ENCODE measurements around the gene C4orf50.

Gene C4orf50

DNA sequence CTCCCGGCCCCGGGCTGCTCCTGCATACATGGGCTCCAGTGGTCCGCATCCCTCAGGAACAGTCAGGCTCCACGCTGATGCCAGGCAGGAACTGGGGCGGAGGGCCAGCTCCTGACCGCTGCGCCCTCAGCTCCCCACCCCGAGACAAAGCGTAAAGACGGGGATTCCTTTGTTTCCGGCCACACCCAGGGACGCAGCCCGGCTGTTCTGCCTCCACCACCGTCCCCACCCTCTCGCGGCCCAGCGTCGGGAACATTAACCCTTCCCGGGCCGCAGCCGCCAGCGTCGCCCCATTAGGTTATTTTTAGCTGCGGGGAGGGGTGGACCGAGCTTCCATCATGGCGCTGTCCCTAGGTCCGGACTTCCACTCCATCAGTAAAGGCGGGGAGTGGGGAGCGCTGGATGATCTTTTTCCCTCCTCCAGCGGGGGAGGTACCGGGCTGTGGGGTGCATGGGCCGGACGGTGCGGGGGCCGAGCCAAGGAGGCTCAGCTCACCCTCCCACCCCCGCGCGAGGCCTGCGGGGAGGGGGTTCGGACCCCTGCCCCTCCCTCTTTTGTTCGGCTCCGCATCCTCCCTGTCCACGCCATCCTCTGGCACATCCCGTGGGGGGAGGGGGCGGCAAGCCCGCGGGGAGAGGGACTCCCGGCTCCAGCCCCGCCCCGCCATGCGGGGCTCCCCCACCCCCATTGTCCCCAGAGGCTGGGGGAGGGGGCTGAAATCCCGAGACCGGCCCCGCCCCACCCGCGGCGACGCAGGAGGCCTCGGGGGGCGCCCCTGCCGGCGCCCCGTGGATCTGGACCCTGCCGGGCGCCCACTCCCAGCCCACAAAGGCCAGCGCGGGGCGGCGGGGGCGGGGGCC, 130.6 kb downstream of the C4orf50 start:
- no peaks in the 10 kb centered on the region for H3K36me3 ChIP-seq (replicated peaks; ENCODE audit: low read depth, low read length)
- H3K4me3 ChIP-seq (ENCODE audit: low read length), result no peak overlapping the region
- H2AFZ ChIP-seq (ENCODE audit: low read depth, low read length), result no peak overlapping the region
- no peak overlapping the region for H3K9ac ChIP-seq (ENCODE audit: low read length)
- no peaks in the 10 kb centered on the region for H4K20me1 ChIP-seq (ENCODE audit: insufficient read depth, low read length)
- H3K27ac ChIP-seq (ENCODE audit: low read length), result no peak overlapping the region
- no peak for TF ChIP-seq EZH2phosphoT487 (IDR thresholded peaks at IDR 0.05; ENCODE audit: low read depth)
- TF ChIP-seq, protein P1, sequence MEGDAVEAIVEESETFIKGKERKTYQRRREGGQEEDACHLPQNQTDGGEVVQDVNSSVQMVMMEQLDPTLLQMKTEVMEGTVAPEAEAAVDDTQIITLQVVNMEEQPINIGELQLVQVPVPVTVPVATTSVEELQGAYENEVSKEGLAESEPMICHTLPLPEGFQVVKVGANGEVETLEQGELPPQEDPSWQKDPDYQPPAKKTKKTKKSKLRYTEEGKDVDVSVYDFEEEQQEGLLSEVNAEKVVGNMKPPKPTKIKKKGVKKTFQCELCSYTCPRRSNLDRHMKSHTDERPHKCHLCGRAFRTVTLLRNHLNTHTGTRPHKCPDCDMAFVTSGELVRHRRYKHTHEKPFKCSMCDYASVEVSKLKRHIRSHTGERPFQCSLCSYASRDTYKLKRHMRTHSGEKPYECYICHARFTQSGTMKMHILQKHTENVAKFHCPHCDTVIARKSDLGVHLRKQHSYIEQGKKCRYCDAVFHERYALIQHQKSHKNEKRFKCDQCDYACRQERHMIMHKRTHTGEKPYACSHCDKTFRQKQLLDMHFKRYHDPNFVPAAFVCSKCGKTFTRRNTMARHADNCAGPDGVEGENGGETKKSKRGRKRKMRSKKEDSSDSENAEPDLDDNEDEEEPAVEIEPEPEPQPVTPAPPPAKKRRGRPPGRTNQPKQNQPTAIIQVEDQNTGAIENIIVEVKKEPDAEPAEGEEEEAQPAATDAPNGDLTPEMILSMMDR (IDR thresholded peaks at IDR 0.05; ENCODE audit: low read depth, low read length), result no peak
- no peaks in the 10 kb centered on the region for H3K27me3 ChIP-seq (ENCODE audit: low read depth, low read length)
- H3K79me2 ChIP-seq (ENCODE audit: low read length), result no peaks in the 10 kb centered on the region
- no peaks in the 10 kb centered on the region for H3K4me1 ChIP-seq (ENCODE audit: low read length)
- no peaks in the 10 kb centered on the region for H3K9me3 ChIP-seq (ENCODE audit: insufficient read depth, low read length)
- no peak overlapping the region for H3K4me2 ChIP-seq (ENCODE audit: low read length)

DNA sequence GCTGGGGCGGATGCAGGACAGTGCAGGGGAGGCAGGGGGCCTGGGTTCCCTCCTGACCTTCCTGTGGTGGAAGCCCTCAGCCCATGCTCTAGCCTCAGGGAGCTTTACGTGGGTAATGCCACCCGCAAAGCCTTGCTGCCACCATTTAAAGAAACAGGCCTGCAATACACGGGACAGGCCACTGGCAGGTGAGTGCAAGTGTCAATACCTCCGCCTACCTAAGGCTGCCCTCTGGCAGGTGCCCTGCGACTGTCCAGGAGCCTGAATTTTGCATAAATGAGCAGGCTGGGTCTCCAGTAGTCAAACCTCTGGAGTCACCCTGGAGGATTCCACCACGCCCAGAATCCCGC, 131.2 kb downstream of the C4orf50 start:
- TF ChIP-seq, protein P1 (IDR thresholded peaks at IDR 0.05; ENCODE audit: low read depth, low read length), result no peak
- no peak for TF ChIP-seq EZH2phosphoT487 (IDR thresholded peaks at IDR 0.05; ENCODE audit: low read depth)
- Histone ChIP-seq H3K36me3 (replicated peaks; ENCODE audit: low read depth, low read length) (no peaks in the 10 kb centered on the region), H3K9ac (ENCODE audit: low read length) (no peak overlapping the region), H4K20me1 (ENCODE audit: insufficient read depth, low read length) (no peaks in the 10 kb centered on the region), H3K4me1 (ENCODE audit: low read length) (no peaks in the 10 kb centered on the region), H3K9me3 (ENCODE audit: insufficient read depth, low read length) (no peaks in the 10 kb centered on the region), H3K27ac (ENCODE audit: low read length) (no peak overlapping the region), H3K4me2 (ENCODE audit: low read length) (no peak overlapping the region), H2AFZ (ENCODE audit: low read depth, low read length) (no peak overlapping the region), H3K27me3 (ENCODE audit: low read depth, low read length) (no peaks in the 10 kb centered on the region), H3K79me2 (ENCODE audit: low read length) (no peaks in the 10 kb centered on the region), H3K4me3 (ENCODE audit: low read length) (no peak overlapping the region)

DNA sequence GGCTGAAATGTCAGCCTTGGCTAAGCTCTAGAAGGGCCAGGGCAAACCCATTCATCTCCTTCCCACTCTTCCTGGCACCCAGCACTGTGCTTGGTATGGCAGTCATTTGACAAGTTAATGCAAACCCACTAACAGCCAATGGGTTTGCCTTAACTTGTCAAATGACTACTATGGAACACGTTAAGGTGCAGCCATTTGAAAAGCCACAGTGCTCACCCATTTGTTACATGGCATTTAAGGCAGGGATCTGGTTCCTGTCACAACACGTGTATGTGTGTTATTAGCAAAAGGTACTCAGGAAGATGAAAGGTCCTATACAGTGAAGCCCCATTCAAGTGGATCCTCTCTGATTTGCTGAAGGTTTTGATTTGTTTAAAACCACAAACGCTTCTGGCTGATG, 132.5 kb downstream of the C4orf50 start:
- H3K4me2 ChIP-seq (ENCODE audit: low read length), result no peak overlapping the region
- H3K4me1 ChIP-seq (ENCODE audit: low read length), result no peaks in the 10 kb centered on the region
- H2AFZ ChIP-seq (ENCODE audit: low read depth, low read length), result no peak overlapping the region
- H3K4me3 ChIP-seq (ENCODE audit: low read length), result no peak overlapping the region
- H3K9me3 ChIP-seq (ENCODE audit: insufficient read depth, low read length), result no peaks in the 10 kb centered on the region
- H3K27me3 ChIP-seq (ENCODE audit: low read depth, low read length), result no peaks in the 10 kb centered on the region
- no peaks in the 10 kb centered on the region for H4K20me1 ChIP-seq (ENCODE audit: insufficient read depth, low read length)
- TF ChIP-seq EZH2phosphoT487 (IDR thresholded peaks at IDR 0.05; ENCODE audit: low read depth), result no peak
- TF ChIP-seq, protein P1 (IDR thresholded peaks at IDR 0.05; ENCODE audit: low read depth, low read length), result no peak
- no peak overlapping the region for H3K27ac ChIP-seq (ENCODE audit: low read length)
- no peaks in the 10 kb centered on the region for H3K36me3 ChIP-seq (replicated peaks; ENCODE audit: low read depth, low read length)
- H3K9ac ChIP-seq (ENCODE audit: low read length), result no peak overlapping the region
- no peaks in the 10 kb centered on the region for H3K79me2 ChIP-seq (ENCODE audit: low read length)

DNA sequence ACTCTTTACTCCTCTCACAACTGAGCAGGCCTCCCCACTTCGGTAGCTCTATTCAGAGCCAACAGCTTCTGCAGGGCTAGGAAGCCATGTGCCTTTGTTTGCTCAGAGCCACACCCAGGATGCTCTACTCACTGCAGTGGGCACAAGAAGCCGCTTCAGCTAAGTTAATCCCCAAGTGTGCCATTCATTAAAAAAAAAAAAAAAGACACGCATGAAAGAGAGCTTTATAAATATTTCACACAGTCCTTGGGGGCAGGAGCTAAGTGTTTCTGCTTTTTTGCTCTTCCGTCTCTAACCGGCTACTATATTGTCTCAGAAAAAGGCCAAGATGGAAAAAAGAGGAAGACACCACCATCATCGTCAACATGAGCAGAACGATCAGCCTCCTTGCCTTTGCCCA, 133.4 kb downstream of the C4orf50 start:
- no peak for TF ChIP-seq EZH2phosphoT487 (IDR thresholded peaks at IDR 0.05; ENCODE audit: low read depth)
- TF ChIP-seq, protein P1 (IDR thresholded peaks at IDR 0.05; ENCODE audit: low read depth, low read length), result no peak
- Histone ChIP-seq H4K20me1 (ENCODE audit: insufficient read depth, low read length) (no peaks in the 10 kb centered on the region), H3K4me3 (ENCODE audit: low read length) (no peak overlapping the region), H3K4me2 (ENCODE audit: low read length) (no peak overlapping the region), H3K4me1 (ENCODE audit: low read length) (no peaks in the 10 kb centered on the region), H3K79me2 (ENCODE audit: low read length) (no peaks in the 10 kb centered on the region), H2AFZ (ENCODE audit: low read depth, low read length) (no peak overlapping the region), H3K27me3 (ENCODE audit: low read depth, low read length) (no peaks in the 10 kb centered on the region), H3K9ac (ENCODE audit: low read length) (no peak overlapping the region), H3K27ac (ENCODE audit: low read length) (no peak overlapping the region), H3K36me3 (replicated peaks; ENCODE audit: low read depth, low read length) (no peaks in the 10 kb centered on the region), H3K9me3 (ENCODE audit: insufficient read depth, low read length) (no peaks in the 10 kb centered on the region)
